GM12878 (cell line): ENCODE measurements around the gene ARHGEF10L.

ENCODE experiments used
- BCL11A ChIP-seq: IDR thresholded peaks from 2 replicates; pipeline ENCODE4 v1.6.1; 2011; ENCODE audit warnings: low read depth, low read length
- CTCF ChIP-seq, 3 experiments: IDR thresholded peaks in 2 of 3; conservative IDR thresholded peaks in 1 of 3; 2 replicates each; pipeline ENCODE4 v1.5.1; 2011; ENCODE audit warnings: low read depth in 3 of 3, low read length in 3 of 3, mild to moderate bottlenecking in 3 of 3, control low read depth in 2 of 3, moderate library complexity in 2 of 3, inconsistent platforms in 1 of 3, mixed read lengths in 1 of 3; ENCODE audit not compliant: control insufficient read depth in 2 of 3, insufficient read depth in 1 of 3; ENCODE audit errors: extremely low read depth in 1 of 3
- E4F1 ChIP-seq: fragments of 450-650 bp; IDR thresholded peaks from 2 replicates; pipeline ENCODE4 v1.6.1; 2018; ENCODE audit warnings: borderline replicate concordance, mild to moderate bottlenecking; ENCODE audit not compliant: partially characterized antibody
- IRF5 ChIP-seq: fragments of 450-650 bp; IDR thresholded peaks from 2 replicates; pipeline ENCODE4 v1.6.1; 2017; ENCODE audit warnings: borderline replicate concordance
- RAD21 ChIP-seq: IDR thresholded peaks from 2 replicates; pipeline ENCODE4 v1.6.1; 2011; ENCODE audit warnings: mild to moderate bottlenecking, low read depth, low read length, moderate library complexity; ENCODE audit not compliant: insufficient read depth
- SMC3 ChIP-seq: IDR thresholded peaks from 2 replicates; pipeline ENCODE4 v1.6.1; 2011; ENCODE audit warnings: low read length, improper control_type of control experiment, borderline replicate concordance
- TCF12 ChIP-seq: IDR thresholded peaks from 2 replicates; pipeline ENCODE4 v1.6.1; 2011; ENCODE audit warnings: low read depth, mild to moderate bottlenecking, low read length
- YY1 ChIP-seq: IDR thresholded peaks from 2 replicates; pipeline ENCODE4 v1.6.1; 2011; ENCODE audit warnings: low read depth, mild to moderate bottlenecking, low read length
- ZBTB4 ChIP-seq: fragments of 450-650 bp; formaldehyde crosslinking; IDR thresholded peaks from 2 replicates; pipeline ENCODE4 v1.4.0; 2022; ENCODE audit warnings: mild to moderate bottlenecking, moderate library complexity

GRCh38 chr1:17713993-17714392 is 174.5 kb downstream of the ARHGEF10L start:
- TF ChIP-seq RAD21 (no peak), SMC3 (no peak), TCF12 (no peak), IRF5 (no peak), BCL11A (no peak), E4F1 (no peak), YY1 (no peak), CTCF (IDR thresholded peaks at IDR 0.05 in 2 of 3, conservative IDR thresholded peaks at IDR 0.05 in 1 of 3; ENCODE audit: control insufficient read depth in 2 of 3, extremely low read depth in 1 of 3, insufficient read depth in 1 of 3, low read depth in 3 of 3, low read length in 3 of 3) (no peak), ZBTB4 (no peak)
